Thymus (tissue), 11 donors: ENCODE results near the gene VSTM4. TPM values are rescaled to one million over a fixed set of nuclear protein-coding genes. Genes with fewer than 3 reads are reported as not detected.

Experiments used
- DNase-seq, 9 donors: peaks; one replicate each; pipeline ENCODE4 v3.0.0-alpha.2; 2013; ENCODE audit warnings: low spot score in 9 of 9, low read depth in 6 of 9, missing footprints in 1 of 9
- H3K27ac ChIP-seq, 2 donors: one replicate each; pipeline ENCODE4 v1.5.1; 2013; ENCODE audit warnings: control low read depth in 1 of 2, low read depth in 1 of 2, low read length in 1 of 2, mild to moderate bottlenecking in 1 of 2, moderate library complexity in 1 of 2
- H3K27me3 ChIP-seq, 2 donors: one replicate each; pipeline ENCODE4 v1.5.1; 2013; ENCODE audit warnings: low read length in 1 of 2; ENCODE audit not compliant: control insufficient read depth in 2 of 2, insufficient read depth in 1 of 2
- H3K36me3 ChIP-seq, 2 donors: one replicate each; pipeline ENCODE4 v1.5.1; 2013; ENCODE audit warnings: low read length in 1 of 2, mild to moderate bottlenecking in 1 of 2, moderate library complexity in 1 of 2; ENCODE audit not compliant: control insufficient read depth in 2 of 2, insufficient read depth in 2 of 2
- H3K4me1 ChIP-seq, 2 donors: one replicate each; pipeline ENCODE4 v1.5.1; 2013; ENCODE audit warnings: low read length in 2 of 2; ENCODE audit not compliant: control insufficient read depth in 2 of 2, insufficient read depth in 2 of 2
- H3K4me3 ChIP-seq, 2 donors: one replicate each; pipeline ENCODE4 v1.5.1; 2013; ENCODE audit warnings: low read length in 2 of 2, control low read depth in 1 of 2, mild to moderate bottlenecking in 1 of 2
- H3K9me3 ChIP-seq, 2 donors: one replicate each; pipeline ENCODE4 v1.5.1; 2013; ENCODE audit warnings: low read length in 1 of 2, mild to moderate bottlenecking in 1 of 2; ENCODE audit not compliant: control insufficient read depth in 2 of 2, insufficient read depth in 1 of 2
- WGBS: extraction: QIAGEN DNeasy Blood & Tissue Kit; methylation state at CpG from one replicate; pipeline ENCODE4 v1.1.7; 2013; 5-methylcytosine and 5-hydroxymethylcytosine counted together
- polyA plus RNA-seq: library from polyadenylated mRNA; stranded (reverse); fragments of 200-250 nt; gene quantifications from one replicate; pipeline ENCODE4 v1.2.3, GENCODE V29; 2013
- total RNA-seq: library from RNA; stranded (reverse); fragments of 120-200 nt; gene quantifications from one replicate; pipeline ENCODE4 v1.2.4, GENCODE V29; 2013
- donor health status: healthy.

VSTM4 gene
- total and polyA plus RNA-seq, 2 donors = 2.3 to 3.4 TPM

GRCh38 chr10:49062229-49062628, 53.1 kb downstream of the VSTM4 start:
- no peak for DNase-seq
- H3K27me3 ChIP-seq = no peaks in the 10 kb centered on the region
- peaks cover 0 to 2% of the 10 kb centered on the region in 2 donors for H3K4me1 ChIP-seq
- no peaks in the 10 kb centered on the region for H3K36me3 ChIP-seq
- peaks cover 0 to 7% of the 10 kb centered on the region in 2 donors for H3K9me3 ChIP-seq
- H3K27ac ChIP-seq = no peak overlapping the region
- no peak overlapping the region for H3K4me3 ChIP-seq

GRCh38 chr10:49061667-49062066, 53.7 kb downstream of the VSTM4 start:
- no peaks in the 10 kb centered on the region for H3K36me3 ChIP-seq
- H3K4me1 ChIP-seq = peaks cover 0 to 2% of the 10 kb centered on the region in 2 donors
- H3K27me3 ChIP-seq = no peaks in the 10 kb centered on the region
- H3K27ac ChIP-seq = no peak overlapping the region
- no peak overlapping the region for H3K4me3 ChIP-seq
- WGBS = 99% methylated on average over 1 of the region's 1 CpG
- peaks cover 0 to 7% of the 10 kb centered on the region in 2 donors for H3K9me3 ChIP-seq
- no peak for DNase-seq

- H3K27ac ChIP-seq = peak overlapping the region in 1 of 2 donors; percentile 46
- DNase-seq = no peak
- no peak overlapping the region for H3K4me3 ChIP-seq
- no peaks in the 10 kb centered on the region for H3K36me3 ChIP-seq
- peaks cover 1 to 2% of the 10 kb centered on the region in 2 donors for H3K4me1 ChIP-seq
- WGBS = 91% methylated on average over 7 of the region's 7 CpGs
- peaks cover 0 to 6% of the 10 kb centered on the region in 2 donors for H3K9me3 ChIP-seq
- no peaks in the 10 kb centered on the region for H3K27me3 ChIP-seq
Observed at GRCh38 chr10:49058463-49059255, 56.7 kb downstream of the VSTM4 start.

- H3K27ac ChIP-seq = no peak overlapping the region
- WGBS = 97% methylated on average over 7 of the region's 7 CpGs
- no peak for DNase-seq
Observed at GRCh38 chr10:49057231-49057880, 58.0 kb downstream of the VSTM4 start.

GRCh38 chr10:49056356-49056755, 59.0 kb downstream of the VSTM4 start:
- H3K36me3 ChIP-seq = no peaks in the 10 kb centered on the region
- H3K9me3 ChIP-seq = no peaks in the 10 kb centered on the region
- 86% methylated on average over 1 of the region's 1 CpG for WGBS
- peaks cover 2 to 7% of the 10 kb centered on the region in 2 donors for H3K4me1 ChIP-seq
- H3K27me3 ChIP-seq = no peaks in the 10 kb centered on the region
- DNase-seq = no peak
- no peak overlapping the region for H3K4me3 ChIP-seq
- H3K27ac ChIP-seq = no peak overlapping the region

More at GRCh38 chr10:49057231-49057880, 58.0 kb downstream of the VSTM4 start:
- no peak overlapping the region for H3K4me3 ChIP-seq
- peaks cover 2 to 7% of the 10 kb centered on the region in 2 donors for H3K4me1 ChIP-seq
- H3K9me3 ChIP-seq = no peaks in the 10 kb centered on the region
- H3K27me3 ChIP-seq = no peaks in the 10 kb centered on the region
- H3K36me3 ChIP-seq = no peaks in the 10 kb centered on the region

- DNase-seq = no peak
- Histone ChIP-seq H3K36me3 (no peaks in the 10 kb centered on the region), H3K4me1 (peaks cover 2 to 7% of the 10 kb centered on the region in 2 donors), H3K27ac (no peak overlapping the region), H3K4me3 (no peak overlapping the region), H3K9me3 (no peaks in the 10 kb centered on the region), H3K27me3 (no peaks in the 10 kb centered on the region)
- 81% methylated on average over 5 of the region's 5 CpGs for WGBS
Observed at GRCh38 chr10:49055221-49055849, 60.0 kb downstream of the VSTM4 start.

GRCh38 chr10:49054753-49055152, 60.6 kb downstream of the VSTM4 start:
- DNase-seq = no peak
- WGBS = 98% methylated on average over 5 of the region's 5 CpGs
- H3K9me3 ChIP-seq = no peaks in the 10 kb centered on the region
- no peaks in the 10 kb centered on the region for H3K27me3 ChIP-seq
- H3K4me3 ChIP-seq = no peak overlapping the region
- no peaks in the 10 kb centered on the region for H3K36me3 ChIP-seq
- peaks cover 2 to 7% of the 10 kb centered on the region in 2 donors for H3K4me1 ChIP-seq
- H3K27ac ChIP-seq = no peak overlapping the region

GRCh38 chr10:49053998-49054692, 61.2 kb downstream of the VSTM4 start:
- H3K9me3 ChIP-seq = no peaks in the 10 kb centered on the region
- no peaks in the 10 kb centered on the region for H3K27me3 ChIP-seq
- no peak for DNase-seq
- H3K27ac ChIP-seq = no peak overlapping the region
- no peaks in the 10 kb centered on the region for H3K36me3 ChIP-seq
- no peak overlapping the region for H3K4me3 ChIP-seq
- 94% methylated on average over 5 of the region's 5 CpGs for WGBS
- H3K4me1 ChIP-seq = peaks cover 2 to 7% of the 10 kb centered on the region in 2 donors
